Subcutaneous adipose tissue (tissue), 4 donors: Measurements from ENCODE around the gene TMPRSS7. TPM values are rescaled to one million over a fixed set of nuclear protein-coding genes. Genes with fewer than 3 reads are reported as not detected.

ENCODE experiments used
- CTCF ChIP-seq: fragments of 450-650 bp; IDR thresholded peaks from one replicate; pipeline ENCODE4 v1.5.1; 2016; ENCODE audit warnings: low read depth, mild to moderate bottlenecking, control low read depth, antibody characterized with exemption, moderate library complexity
- total RNA-seq, 4 donors: library from RNA; depleted of rRNA; stranded (reverse); fragments of >200 nt; gene quantifications; one replicate each; pipeline ENCODE4 v1.1.0, GENCODE V29; 2016

Gene TMPRSS7
- total RNA-seq, 4 donors from 2014 or later, result not detected

- TF ChIP-seq CTCF, result no peak
Measured at GRCh38 chr3:112074616-112075497, 40.3 kb downstream of the TMPRSS7 start.

- no peak for TF ChIP-seq CTCF
Measured at GRCh38 chr3:112078125-112079083, 43.9 kb downstream of the TMPRSS7 start.

- TF ChIP-seq CTCF, result no peak
Measured at GRCh38 chr3:112083239-112083638, 48.7 kb downstream of the TMPRSS7 start.

GRCh38 chr3:112084980-112085705 is 50.6 kb downstream of the TMPRSS7 start:
- TF ChIP-seq CTCF, result no peak

GRCh38 chr3:112085735-112086075 is 51.2 kb downstream of the TMPRSS7 start:
- TF ChIP-seq CTCF, result no peak

GRCh38 chr3:112086076-112086854 is 51.7 kb downstream of the TMPRSS7 start, which contains the start of gene C3orf52:
Gene C3orf52 (plus strand): TSS chr3:112086389. CDS start chr3:112086408, 19 bp downstream.
- TF ChIP-seq CTCF, result no peak
